ENCODE results near the gene CD79B. TPM values are rescaled to one million over a fixed set of nuclear protein-coding genes. Genes with fewer than 3 reads are reported as not detected.

The CD79B gene
- total and polyA plus RNA-seq, 9 of the 15 experiments (the other 6 are each of a cell fraction or from before 2014, with no cell fraction given), result 0.15 to 0.62 (median 0.44) TPM; not detected in 2

GRCh38 chr17:63946440-63947363, 14.6 kb upstream of the CD79B start:
- no peak overlapping the region for H3K4me2 ChIP-seq (ENCODE audit: insufficient read depth, low read length)
- no peak overlapping the region for H3K4me3 ChIP-seq
- H3K27ac ChIP-seq (ENCODE audit: extremely low read depth, low read depth, low read length), result no peak overlapping the region
- no peaks in the 10 kb centered on the region for H3K79me2 ChIP-seq (ENCODE audit: control insufficient read depth, insufficient read depth, low read length)
- H3K9me3 ChIP-seq (replicated peaks; ENCODE audit: control insufficient read depth, insufficient read depth, low read depth, low read length), result no peaks in the 10 kb centered on the region
- peak; percentile 90 for FAIRE-seq
- 10% methylated on average over 10 of the region's 20 CpGs for WGBS (ENCODE audit: insufficient coverage, low coverage, missing lambda C conversion rate)
- ATAC-seq, result peak; percentile 92
- in situ Hi-C loops (cut with MboI) (no loop called here), intact Hi-C loops (cut with micrococcal nuclease) (loop anchor here (2.0 to 10.0 kb wide), 3 partner anchors 28 to 78 kb away; partner anchors contain the start of genes GH1 and ICAM2)
- no TSS peak for BruUV-seq (replicated peaks)
- H3K27me3 ChIP-seq (ENCODE audit: control insufficient read depth in 2 of 2, insufficient read depth in 2 of 2, low read length in 2 of 2), result peaks cover 21 to 69% of the 10 kb centered on the region in 2 experiments; a peak in 4 of 5 replicates
- peak; percentile 77 to 91 (median 90) for DNase-seq (ENCODE audit: extremely low read depth in 1 of 4, low spot score in 3 of 4)
- H3K9ac ChIP-seq (ENCODE audit: insufficient read depth in 1 of 2, low read depth in 2 of 2, low read length in 2 of 2), result 0 out of 4 replicates have a peak overlapping the region, but pooled peaks of 1 of the 2 experiments have one; percentile 4
- peak overlapping the region; percentile 90 for H2AFZ ChIP-seq (ENCODE audit: low read depth, low read length)
- CTCF ChIA-PET (ENCODE audit: low intra/inter-chr PET ratio), result interaction anchor here (0.6 to 0.8 kb wide), 3 partner anchors 27 to 335 kb away, joined by 3 read pairs; no protein-coding TSS in a partner anchor
- H3K9me1 ChIP-seq (ENCODE audit: control insufficient read depth, insufficient read depth, low read length), result no peaks in the 10 kb centered on the region
- peaks cover 8% of the 10 kb centered on the region; the same call in 1 of the 2 replicates for H4K20me1 ChIP-seq (replicated peaks; ENCODE audit: control insufficient read depth, insufficient read depth, low read length)
- POLR2A ChIA-PET, result interaction anchor here (0.5 to 2.2 kb wide), 5 partner anchors 10 to 207 kb away, joined by 3 to 6 read pairs (median 4); partner anchors contain the start of gene CD79B
- H3K36me3 ChIP-seq (ENCODE audit: control insufficient read depth, insufficient read depth, low read length), result no peaks in the 10 kb centered on the region
- peaks cover 3 to 30% of the 10 kb centered on the region in 2 experiments; a peak in 3 of 5 replicates for H3K4me1 ChIP-seq (replicated peaks in 1 of 2; ENCODE audit: control insufficient read depth in 2 of 2, insufficient read depth in 2 of 2, low read length in 2 of 2)
- TF ChIP-seq ATF3 (IDR thresholded peaks at IDR 0.05), result peak; percentile 29; the same call in 1 of the 2 replicates
- TF ChIP-seq ATF3 (CRISPR knock-in tag; conservative IDR thresholded peaks at IDR 0.05), result no peak
- no peak for TF ChIP-seq ARNT (IDR thresholded peaks at IDR 0.05)
- no peak for TF ChIP-seq ZNF398 (CRISPR knock-in tag; IDR thresholded peaks at IDR 0.05)
- peak; percentile 39; the same call in 1 of the 2 replicates for TF ChIP-seq POLR2G (IDR thresholded peaks at IDR 0.05; ENCODE audit: low read depth, low read length)
- peak; percentile 75 for TF ChIP-seq ZNF263 (CRISPR knock-in tag; IDR thresholded peaks at IDR 0.05; ENCODE audit: borderline replicate concordance)
- TF ChIP-seq ETS2 (tag; IDR thresholded peaks at IDR 0.05; ENCODE audit: borderline replicate concordance, poor library complexity, severe bottlenecking), result no peak
- TF ChIP-seq CTCF (IDR thresholded peaks at IDR 0.05 in 2 of 3, conservative IDR thresholded peaks at IDR 0.05 in 1 of 3; ENCODE audit: insufficient read depth in 2 of 3, low read depth in 1 of 3, low read length in 3 of 3), result peak; percentile 61 to 82 (median 72)
- peak; percentile 21; the same call in 1 of the 2 replicates for TF ChIP-seq USF1 (CRISPR knock-in tag; IDR thresholded peaks at IDR 0.05)
- peak in 1 of 2 experiments; percentile 83; a peak in 2 of 4 replicates for TF ChIP-seq MAZ (CRISPR knock-in tag; conservative IDR thresholded peaks at IDR 0.05 in 1 of 2, IDR thresholded peaks at IDR 0.05 in 1 of 2)
- TF ChIP-seq FOXM1 (IDR thresholded peaks at IDR 0.05; ENCODE audit: low read depth), result no peak
- no peak for TF ChIP-seq FOXM1 (CRISPR knock-in tag; IDR thresholded peaks at IDR 0.05; ENCODE audit: low read depth)
- TF ChIP-seq TSC22D4 (tag; IDR thresholded peaks at IDR 0.05), result no peak
